ENCODE measurements around the gene CCDC85C.

DNA sequence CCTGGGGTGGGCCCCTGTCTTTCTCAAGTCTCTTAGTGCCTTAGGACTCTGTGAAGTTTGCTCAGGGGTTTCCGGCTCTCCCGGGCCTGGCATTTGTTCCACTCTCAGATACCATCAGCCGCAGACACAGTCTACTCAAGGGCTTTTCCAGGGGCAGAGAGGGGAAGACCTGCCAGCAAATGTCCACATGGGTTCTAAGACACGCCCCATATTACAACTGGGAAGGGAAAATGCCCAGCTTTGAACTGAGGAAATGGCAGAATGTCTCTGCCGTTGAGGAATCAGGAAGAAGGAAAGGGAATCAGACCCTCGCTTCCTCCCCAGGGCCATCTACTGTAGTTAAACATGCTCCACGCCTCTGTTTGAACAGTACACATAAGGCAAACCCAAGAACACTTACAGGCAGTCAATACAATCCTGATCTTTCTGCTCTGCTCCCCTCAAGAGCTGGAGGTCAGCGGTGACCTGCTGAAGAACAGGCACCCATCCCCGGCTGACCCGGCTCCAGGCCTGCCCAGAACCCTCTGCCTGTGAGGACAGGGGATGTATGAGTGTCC is 7.9 kb downstream of the CCDC85C start:
- TF ChIP-seq, protein P1, sequence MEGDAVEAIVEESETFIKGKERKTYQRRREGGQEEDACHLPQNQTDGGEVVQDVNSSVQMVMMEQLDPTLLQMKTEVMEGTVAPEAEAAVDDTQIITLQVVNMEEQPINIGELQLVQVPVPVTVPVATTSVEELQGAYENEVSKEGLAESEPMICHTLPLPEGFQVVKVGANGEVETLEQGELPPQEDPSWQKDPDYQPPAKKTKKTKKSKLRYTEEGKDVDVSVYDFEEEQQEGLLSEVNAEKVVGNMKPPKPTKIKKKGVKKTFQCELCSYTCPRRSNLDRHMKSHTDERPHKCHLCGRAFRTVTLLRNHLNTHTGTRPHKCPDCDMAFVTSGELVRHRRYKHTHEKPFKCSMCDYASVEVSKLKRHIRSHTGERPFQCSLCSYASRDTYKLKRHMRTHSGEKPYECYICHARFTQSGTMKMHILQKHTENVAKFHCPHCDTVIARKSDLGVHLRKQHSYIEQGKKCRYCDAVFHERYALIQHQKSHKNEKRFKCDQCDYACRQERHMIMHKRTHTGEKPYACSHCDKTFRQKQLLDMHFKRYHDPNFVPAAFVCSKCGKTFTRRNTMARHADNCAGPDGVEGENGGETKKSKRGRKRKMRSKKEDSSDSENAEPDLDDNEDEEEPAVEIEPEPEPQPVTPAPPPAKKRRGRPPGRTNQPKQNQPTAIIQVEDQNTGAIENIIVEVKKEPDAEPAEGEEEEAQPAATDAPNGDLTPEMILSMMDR (IDR thresholded peaks at IDR 0.05) = no peak
- TF ChIP-seq ZFX (IDR thresholded peaks at IDR 0.05; ENCODE audit: borderline replicate concordance) = no peak
